NCI-H526 treated with DMSO at 0.1 percent for 48 hours (cell line): ENCODE measurements around the gene PRH2.

Experiments
- DNase-seq: peaks from one replicate; lab custom pipeline; 2025; lab: John Stamatoyannopoulos, UW

The PRH2 gene

DNA sequence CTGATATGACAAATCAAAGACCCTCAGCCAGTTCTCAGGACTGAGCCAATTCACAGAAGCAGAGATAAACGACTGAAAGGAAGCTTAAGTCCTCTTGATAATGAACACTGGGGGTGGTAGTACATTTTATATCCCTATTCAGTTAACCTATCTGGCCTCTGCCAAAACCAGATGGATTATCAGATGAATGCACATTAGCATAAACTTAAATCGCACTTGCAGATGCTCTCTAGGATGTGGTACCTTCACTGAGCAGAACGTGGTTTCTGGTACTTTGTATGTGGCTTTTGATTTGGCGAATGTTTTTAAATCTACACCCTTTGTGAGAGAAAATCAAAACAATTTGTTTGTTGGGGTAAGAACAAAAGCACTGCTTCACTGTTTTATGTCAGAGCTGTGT lies 31.2 kb downstream of the PRH2 start:
- DNase-seq: no peak

DNA sequence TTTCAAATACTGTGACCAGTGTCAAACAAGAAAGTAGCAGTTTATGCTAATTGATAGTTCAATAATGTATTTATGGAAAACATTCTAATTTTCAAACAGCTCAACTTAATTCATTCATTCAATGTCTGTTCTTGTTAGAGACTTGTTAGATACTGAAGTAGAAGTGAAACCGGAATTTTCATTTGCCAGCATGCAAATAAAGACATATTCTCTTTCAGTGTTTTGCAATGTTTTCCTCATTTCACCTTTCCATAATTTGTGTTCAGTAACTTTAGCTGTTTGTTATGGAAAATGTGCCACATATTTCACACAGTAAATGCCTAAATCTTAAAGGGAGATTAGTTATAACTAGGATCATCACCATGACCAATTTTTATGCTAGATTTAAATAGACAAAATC lies 36.4 kb downstream of the PRH2 start:
- DNase-seq: no peak

DNA sequence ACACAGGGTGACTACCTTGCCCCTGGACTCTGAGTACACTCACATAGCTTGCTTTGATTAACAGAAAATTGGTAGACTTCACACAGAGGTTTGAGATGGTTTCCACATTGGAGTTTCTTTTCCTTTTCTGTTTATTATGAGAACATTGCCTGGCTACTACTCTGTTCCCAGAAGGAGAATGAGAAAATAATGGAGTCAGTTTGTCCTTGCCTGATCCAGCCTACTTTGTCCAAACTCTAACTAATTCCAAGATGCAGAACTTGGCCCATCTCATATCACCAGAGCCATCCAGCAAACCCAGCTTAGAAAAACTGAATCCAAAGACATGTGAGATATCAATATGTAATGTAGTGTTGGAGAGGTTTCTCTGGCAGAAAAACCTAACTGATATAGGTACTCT lies 37.3 kb downstream of the PRH2 start:
- DNase-seq: no peak

DNA sequence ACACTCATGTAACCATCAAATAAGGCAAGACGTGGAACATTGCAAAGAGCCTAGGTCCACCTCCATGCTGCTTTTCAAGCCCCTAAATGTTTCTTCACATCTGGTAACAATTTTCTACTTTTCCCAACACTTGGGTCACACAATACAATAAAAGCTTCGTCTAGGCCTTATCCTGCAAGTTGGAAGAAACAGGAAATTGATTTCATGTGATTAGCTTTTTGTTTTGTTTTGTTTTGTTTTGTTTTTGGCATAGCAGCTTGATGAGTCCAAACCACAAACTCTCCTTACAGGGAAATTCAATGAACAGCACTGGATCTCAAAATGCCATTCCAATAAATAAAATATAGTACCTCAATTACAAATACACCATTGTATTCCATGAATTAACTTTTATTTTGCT lies 38.4 kb downstream of the PRH2 start:
- DNase-seq: no peak

DNA sequence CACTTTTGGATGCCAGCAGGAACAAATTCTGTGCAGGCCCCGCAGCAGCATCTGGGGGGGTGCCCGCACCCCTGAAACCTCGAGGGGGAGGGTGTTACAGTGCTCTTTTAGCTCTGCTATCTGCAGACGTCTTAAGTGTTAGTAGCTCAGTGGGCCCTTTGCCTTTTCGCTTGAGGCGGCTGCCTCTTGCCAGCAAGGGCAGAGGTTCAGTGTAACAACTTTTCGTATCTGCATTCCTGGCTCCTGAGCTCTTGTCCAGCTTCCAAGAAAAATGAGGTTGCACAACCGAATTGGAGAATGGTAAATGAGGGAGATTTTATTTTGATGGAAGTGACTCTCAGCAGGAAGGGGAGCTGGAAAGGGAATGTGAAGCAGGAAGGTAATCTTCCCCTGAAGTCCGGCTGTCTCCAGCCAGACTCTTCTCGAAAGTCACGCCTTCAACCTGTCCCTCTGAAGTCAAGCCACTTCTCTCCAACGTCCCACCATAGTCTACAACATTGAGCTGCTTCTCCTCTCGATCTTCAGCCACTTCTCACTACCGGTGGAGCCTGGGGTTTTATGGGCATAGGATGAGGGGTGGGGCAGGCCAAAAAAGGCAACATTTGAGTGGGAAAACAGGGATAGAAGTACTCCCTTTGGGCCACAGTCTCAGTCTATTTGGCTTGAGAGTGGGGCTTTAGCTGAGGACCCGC lies 39.9 kb downstream of the PRH2 start:
- DNase-seq: no peak

DNA sequence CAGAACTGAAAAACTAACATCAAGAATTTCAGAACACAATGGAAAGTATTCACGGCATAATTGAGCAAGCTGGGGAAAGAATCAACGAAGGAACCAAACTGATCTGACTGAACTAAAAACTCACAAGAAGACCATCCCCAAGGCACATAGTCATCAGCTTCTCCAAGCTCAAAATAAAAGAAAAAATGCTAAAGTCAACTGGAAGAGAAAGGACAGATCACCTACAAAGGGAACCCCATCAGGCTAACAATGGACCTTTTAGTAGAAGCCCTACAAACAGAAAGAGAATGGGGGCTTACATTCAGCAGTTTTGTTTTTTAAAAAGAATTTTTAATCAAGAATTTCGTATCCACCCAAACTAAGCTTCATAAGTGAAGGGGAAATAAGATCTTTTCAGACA lies 45.9 kb downstream of the PRH2 start:
- no peak for DNase-seq

DNA sequence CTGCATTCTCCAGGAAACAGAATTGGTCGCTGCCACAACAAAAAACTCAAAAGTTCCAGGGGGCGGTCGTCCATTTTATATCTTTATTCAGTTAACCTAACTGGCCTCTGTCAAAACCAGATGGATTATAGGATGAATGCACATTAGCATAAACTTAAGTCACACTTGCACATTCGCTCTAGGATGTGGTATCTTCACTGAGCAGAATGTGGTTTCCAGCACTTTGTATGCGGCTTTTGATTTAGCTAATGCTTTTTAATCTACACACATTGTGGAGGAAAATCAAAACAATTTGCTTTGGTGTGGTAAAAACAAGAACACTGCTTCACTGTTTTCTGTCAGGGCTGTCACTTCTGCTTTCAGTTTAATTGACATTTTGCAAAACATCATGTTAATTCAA lies 53.2 kb downstream of the PRH2 start:
- DNase-seq: no peak
